ENCODE measurements around the gene FGFR2.

The FGFR2 gene

GRCh38 chr10:121484401-121484800 lies 113.8 kb downstream of the FGFR2 start:
- no peak for DNase-seq

- no peak for DNase-seq
Observed at GRCh38 chr10:121481180-121481579, 117.1 kb downstream of the FGFR2 start.

GRCh38 chr10:121478556-121478955 lies 119.7 kb downstream of the FGFR2 start:
- no peak for DNase-seq

- no peak for DNase-seq
Observed at GRCh38 chr10:121469797-121470606, 128.2 kb downstream of the FGFR2 start.

- no peak for DNase-seq
Observed at GRCh38 chr10:121468726-121469125, 129.5 kb downstream of the FGFR2 start.

- no peak for DNase-seq
Observed at GRCh38 chr10:121466424-121466823, 131.8 kb downstream of the FGFR2 start.

- no peak for DNase-seq
Observed at GRCh38 chr10:121465215-121465614, 133.0 kb downstream of the FGFR2 start.

- DNase-seq, result no peak
Observed at GRCh38 chr10:121464517-121464916, 133.7 kb downstream of the FGFR2 start.

GRCh38 chr10:121462955-121463354 lies 135.3 kb downstream of the FGFR2 start:
- DNase-seq, result no peak

GRCh38 chr10:121462281-121462680 lies 136.0 kb downstream of the FGFR2 start:
- no peak for DNase-seq

GRCh38 chr10:121461307-121461706 lies 136.9 kb downstream of the FGFR2 start:
- DNase-seq, result no peak

GRCh38 chr10:121460733-121461132 lies 137.5 kb downstream of the FGFR2 start:
- DNase-seq, result no peak

- DNase-seq, result no peak
Observed at GRCh38 chr10:121459622-121460453, 138.4 kb downstream of the FGFR2 start.

GRCh38 chr10:121459279-121459621 lies 139.0 kb downstream of the FGFR2 start:
- no peak for DNase-seq

- no peak for DNase-seq
Observed at GRCh38 chr10:121457729-121458128, 140.5 kb downstream of the FGFR2 start.

GRCh38 chr10:121455377-121455776 lies 142.9 kb downstream of the FGFR2 start:
- DNase-seq, result no peak

- DNase-seq, result no peak
Observed at GRCh38 chr10:121454781-121455180, 143.5 kb downstream of the FGFR2 start.

GRCh38 chr10:121453160-121453559 lies 145.1 kb downstream of the FGFR2 start:
- DNase-seq, result no peak

- no peak for DNase-seq
Observed at GRCh38 chr10:121452581-121452980, 145.7 kb downstream of the FGFR2 start.

GRCh38 chr10:121450247-121450646 lies 148.0 kb downstream of the FGFR2 start:
- DNase-seq, result no peak

- no peak for DNase-seq
Observed at GRCh38 chr10:121449482-121449924, 148.7 kb downstream of the FGFR2 start.

GRCh38 chr10:121448766-121449421 lies 149.3 kb downstream of the FGFR2 start:
- no peak for DNase-seq

- no peak for DNase-seq
Observed at GRCh38 chr10:121444520-121445165, 153.6 kb downstream of the FGFR2 start.
